ENCODE results near the gene SNTG2.

- TF ChIP-seq CTCF (IDR thresholded peaks at IDR 0.05) (no peak), ZFX (IDR thresholded peaks at IDR 0.05; ENCODE audit: borderline replicate concordance) (no peak)
Measured at GRCh38 chr2:916935-917334, 33.7 kb upstream of the SNTG2 start.

All from 22Rv1 (cell line).